ENCODE results near the gene LIPK.

DNA sequence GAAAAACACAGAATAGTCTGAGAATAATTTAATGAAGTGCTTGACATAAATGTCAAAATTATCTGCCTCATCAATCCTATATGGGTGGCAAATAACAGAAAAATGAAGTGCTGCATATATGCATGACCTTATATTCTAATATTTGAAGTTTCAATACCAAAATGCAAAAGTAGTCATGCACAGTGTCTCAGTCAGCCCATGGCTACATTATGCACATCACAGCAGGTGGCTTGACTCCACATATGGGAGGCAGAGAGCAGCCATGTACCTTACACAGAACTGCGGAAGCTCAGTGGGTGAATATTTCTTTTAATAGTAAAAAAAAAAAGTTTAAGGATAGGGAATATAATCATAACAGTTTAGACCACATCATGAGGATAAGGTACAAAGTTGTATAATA, 36.4 kb downstream of the LIPK start:
- TF ChIP-seq, protein P1, sequence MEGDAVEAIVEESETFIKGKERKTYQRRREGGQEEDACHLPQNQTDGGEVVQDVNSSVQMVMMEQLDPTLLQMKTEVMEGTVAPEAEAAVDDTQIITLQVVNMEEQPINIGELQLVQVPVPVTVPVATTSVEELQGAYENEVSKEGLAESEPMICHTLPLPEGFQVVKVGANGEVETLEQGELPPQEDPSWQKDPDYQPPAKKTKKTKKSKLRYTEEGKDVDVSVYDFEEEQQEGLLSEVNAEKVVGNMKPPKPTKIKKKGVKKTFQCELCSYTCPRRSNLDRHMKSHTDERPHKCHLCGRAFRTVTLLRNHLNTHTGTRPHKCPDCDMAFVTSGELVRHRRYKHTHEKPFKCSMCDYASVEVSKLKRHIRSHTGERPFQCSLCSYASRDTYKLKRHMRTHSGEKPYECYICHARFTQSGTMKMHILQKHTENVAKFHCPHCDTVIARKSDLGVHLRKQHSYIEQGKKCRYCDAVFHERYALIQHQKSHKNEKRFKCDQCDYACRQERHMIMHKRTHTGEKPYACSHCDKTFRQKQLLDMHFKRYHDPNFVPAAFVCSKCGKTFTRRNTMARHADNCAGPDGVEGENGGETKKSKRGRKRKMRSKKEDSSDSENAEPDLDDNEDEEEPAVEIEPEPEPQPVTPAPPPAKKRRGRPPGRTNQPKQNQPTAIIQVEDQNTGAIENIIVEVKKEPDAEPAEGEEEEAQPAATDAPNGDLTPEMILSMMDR (IDR thresholded peaks at IDR 0.05 in 4 of 5, conservative IDR thresholded peaks at IDR 0.05 in 1 of 5): no peak
- TF ChIP-seq POLR2A (IDR thresholded peaks at IDR 0.05): no peak

Data from gastrocnemius medialis (tissue), 4 donors.